Mucosa of rectum (tissue), 2 donors: Measurements from ENCODE around the gene TMIE.

ENCODE experiments used
- H3K27ac ChIP-seq, 2 donors: one replicate each; pipeline ENCODE4 v1.7.0; 2013; ENCODE audit warnings: inconsistent platforms in 2 of 2, low read depth in 2 of 2, low read length in 2 of 2
- H3K27me3 ChIP-seq, 2 donors: one replicate each; pipeline ENCODE4 v1.7.0; 2013; ENCODE audit warnings: low read length in 2 of 2; ENCODE audit not compliant: control insufficient read depth in 2 of 2, insufficient read depth in 2 of 2
- H3K36me3 ChIP-seq, 2 donors: one replicate each; pipeline ENCODE4 v1.7.0; 2013; ENCODE audit warnings: low read length in 2 of 2; ENCODE audit not compliant: control insufficient read depth in 2 of 2, insufficient read depth in 2 of 2
- H3K4me1 ChIP-seq, 2 donors: one replicate each; pipeline ENCODE4 v1.7.0; 2013; ENCODE audit warnings: low read length in 2 of 2, mild to moderate bottlenecking in 1 of 2; ENCODE audit not compliant: control insufficient read depth in 2 of 2, insufficient read depth in 2 of 2
- H3K4me3 ChIP-seq, 2 donors: one replicate each; pipeline ENCODE4 v1.7.0; 2013; ENCODE audit warnings: low read length in 2 of 2
- H3K9ac ChIP-seq, 2 donors: one replicate each; pipeline ENCODE4 v1.7.0; 2013; ENCODE audit warnings: low read length in 2 of 2, low read depth in 1 of 2, mild to moderate bottlenecking in 1 of 2
- H3K9me3 ChIP-seq, 2 donors: one replicate each; pipeline ENCODE4 v1.7.0; 2013; ENCODE audit warnings: low read length in 2 of 2; ENCODE audit not compliant: control insufficient read depth in 2 of 2
- donor health status: healthy.
- donor health status: Normal muscosa, but diverticular disease.

The TMIE gene

GRCh38 chr3:46708401-46709156 lies 7.4 kb downstream of the TMIE start:
- no peaks in the 10 kb centered on the region for H3K27me3 ChIP-seq
- no peaks in the 10 kb centered on the region for H3K4me1 ChIP-seq
- H3K9me3 ChIP-seq: no peaks in the 10 kb centered on the region
- H3K9ac ChIP-seq: no peak overlapping the region
- H3K36me3 ChIP-seq: no peaks in the 10 kb centered on the region
- H3K27ac ChIP-seq: no peak overlapping the region
- no peak overlapping the region for H3K4me3 ChIP-seq

DNA sequence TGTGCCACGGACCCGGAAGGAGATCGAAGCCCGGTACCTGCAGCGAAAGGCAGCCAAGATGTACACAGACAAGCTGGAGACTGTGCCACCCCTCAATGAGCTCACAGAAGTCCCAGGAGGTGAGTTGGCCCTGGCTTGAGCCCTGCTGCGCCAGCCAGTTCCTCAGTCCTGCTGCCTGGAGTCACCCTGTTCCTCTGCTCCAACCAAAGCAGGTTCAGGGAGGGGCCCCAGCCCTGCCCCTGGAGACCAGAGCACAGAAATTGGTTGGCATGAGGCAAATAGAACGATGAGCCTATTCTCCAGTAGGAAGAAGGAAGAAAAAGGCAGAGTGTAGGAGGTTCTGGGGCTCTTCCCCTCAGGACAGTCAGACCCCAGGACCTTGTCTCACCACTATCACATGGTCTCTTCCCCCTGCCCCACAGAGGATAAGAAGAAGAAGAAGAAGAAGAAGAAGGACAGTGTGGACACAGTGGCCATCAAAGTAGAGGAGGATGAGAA lies 8.0 kb downstream of the TMIE start:
- Histone ChIP-seq H3K27ac (no peak overlapping the region), H3K9me3 (no peaks in the 10 kb centered on the region), H3K9ac (no peak overlapping the region), H3K36me3 (no peaks in the 10 kb centered on the region), H3K4me1 (no peaks in the 10 kb centered on the region), H3K27me3 (no peaks in the 10 kb centered on the region), H3K4me3 (no peak overlapping the region)

GRCh38 chr3:46709721-46710120 lies 8.5 kb downstream of the TMIE start:
- Histone ChIP-seq H3K4me3 (no peak overlapping the region), H3K9me3 (no peaks in the 10 kb centered on the region), H3K27me3 (no peaks in the 10 kb centered on the region), H3K9ac (no peak overlapping the region), H3K4me1 (no peaks in the 10 kb centered on the region), H3K36me3 (no peaks in the 10 kb centered on the region), H3K27ac (no peak overlapping the region)

- H3K27me3 ChIP-seq: no peaks in the 10 kb centered on the region
- no peaks in the 10 kb centered on the region for H3K9me3 ChIP-seq
- H3K9ac ChIP-seq: no peak overlapping the region
- H3K36me3 ChIP-seq: no peaks in the 10 kb centered on the region
- H3K27ac ChIP-seq: no peak overlapping the region
- no peaks in the 10 kb centered on the region for H3K4me1 ChIP-seq
- no peak overlapping the region for H3K4me3 ChIP-seq
Observed at GRCh38 chr3:46710229-46710628, 9.0 kb downstream of the TMIE start.

DNA sequence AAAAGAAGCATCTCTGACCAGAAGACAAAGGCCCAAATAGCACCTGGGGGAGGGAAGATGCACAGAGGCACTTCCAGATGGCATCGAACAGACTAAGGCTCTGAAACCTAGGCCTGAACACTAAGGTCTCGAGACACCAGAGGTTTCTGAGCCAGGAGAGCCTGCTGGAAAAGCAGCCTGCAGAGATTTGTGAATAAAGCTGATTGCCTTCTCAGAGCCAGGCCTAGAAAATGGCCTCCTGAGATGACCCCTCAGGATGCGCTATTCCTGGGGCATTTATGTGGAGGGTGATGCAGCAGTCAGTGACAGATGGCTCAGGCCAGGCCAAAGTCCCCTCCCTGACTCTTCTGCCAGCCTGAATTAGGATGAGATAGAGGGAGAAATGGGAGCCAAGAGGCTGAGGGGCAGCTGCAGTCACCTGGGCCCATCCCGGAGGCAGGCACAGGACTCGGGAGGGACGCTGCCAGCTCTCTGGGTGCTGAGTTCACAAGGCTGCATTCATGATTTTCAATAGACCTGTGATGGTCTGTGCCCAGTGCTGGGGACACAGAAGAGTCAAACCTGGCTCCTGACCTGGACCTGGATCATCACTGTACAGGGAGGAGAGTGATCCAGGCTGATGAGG lies 9.6 kb downstream of the TMIE start:
- no peak overlapping the region for H3K27ac ChIP-seq
- H3K9me3 ChIP-seq: no peaks in the 10 kb centered on the region
- no peaks in the 10 kb centered on the region for H3K27me3 ChIP-seq
- no peak overlapping the region for H3K9ac ChIP-seq
- no peak overlapping the region for H3K4me3 ChIP-seq
- H3K4me1 ChIP-seq: no peaks in the 10 kb centered on the region
- no peaks in the 10 kb centered on the region for H3K36me3 ChIP-seq

- Histone ChIP-seq H3K27me3 (no peaks in the 10 kb centered on the region), H3K27ac (no peak overlapping the region), H3K4me1 (no peaks in the 10 kb centered on the region), H3K4me3 (no peak overlapping the region), H3K36me3 (no peaks in the 10 kb centered on the region), H3K9me3 (no peaks in the 10 kb centered on the region), H3K9ac (no peak overlapping the region)
Observed at GRCh38 chr3:46711305-46711704, 10.1 kb downstream of the TMIE start.

- Histone ChIP-seq H3K27ac (no peak overlapping the region), H3K9me3 (no peaks in the 10 kb centered on the region), H3K27me3 (no peaks in the 10 kb centered on the region), H3K4me3 (no peak overlapping the region), H3K4me1 (no peaks in the 10 kb centered on the region), H3K9ac (no peak overlapping the region), H3K36me3 (no peaks in the 10 kb centered on the region)
Observed at GRCh38 chr3:46711760-46712159, 10.6 kb downstream of the TMIE start.

- Histone ChIP-seq H3K4me1 (no peaks in the 10 kb centered on the region), H3K4me3 (no peak overlapping the region), H3K36me3 (no peaks in the 10 kb centered on the region), H3K9ac (no peak overlapping the region), H3K9me3 (no peaks in the 10 kb centered on the region), H3K27ac (no peak overlapping the region), H3K27me3 (no peaks in the 10 kb centered on the region)
Observed at GRCh38 chr3:46712191-46713049, 11.2 kb downstream of the TMIE start.

DNA sequence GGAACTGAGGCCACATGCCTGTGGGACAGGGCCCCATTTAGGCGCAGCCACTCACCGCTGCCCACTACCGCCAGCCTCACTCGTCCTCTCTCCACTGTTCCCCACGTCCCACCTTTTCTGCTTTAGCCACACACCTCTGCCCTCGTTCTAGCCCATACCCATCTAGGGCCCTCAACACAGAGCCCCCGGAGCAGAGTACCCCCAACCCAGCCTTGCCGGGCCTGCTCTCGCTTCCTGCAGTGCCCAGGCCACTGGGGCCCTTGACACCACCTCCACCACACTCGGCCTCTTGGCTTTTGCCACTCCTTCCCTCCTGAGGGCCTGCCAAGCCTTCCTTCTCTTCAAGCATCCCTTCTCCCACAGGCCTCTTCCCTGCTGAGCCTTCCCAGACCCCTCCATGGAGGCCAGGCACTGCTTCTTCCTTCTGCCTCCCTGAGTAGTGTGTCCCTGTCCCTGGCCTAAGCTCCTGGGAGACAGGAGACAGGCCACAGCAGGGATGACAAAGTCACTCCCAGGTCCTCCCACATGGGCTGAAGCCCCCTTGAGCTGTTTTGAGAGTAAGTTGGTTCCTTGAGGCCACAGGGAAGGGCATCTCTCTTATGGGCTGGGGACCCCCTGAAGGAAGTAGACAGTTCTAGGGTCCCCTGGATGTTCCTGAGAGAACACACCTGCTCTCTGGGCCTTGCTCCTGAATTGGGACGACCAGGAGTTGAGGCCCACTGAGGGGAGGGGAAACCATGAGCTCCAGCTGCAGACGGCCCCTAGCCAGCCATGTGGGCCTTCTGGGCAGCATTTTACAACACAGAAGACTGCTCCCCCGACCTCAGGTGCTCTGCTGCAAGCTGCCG lies 12.1 kb downstream of the TMIE start:
- Histone ChIP-seq H3K36me3 (no peaks in the 10 kb centered on the region), H3K9me3 (no peaks in the 10 kb centered on the region), H3K4me3 (no peak overlapping the region), H3K27ac (no peak overlapping the region), H3K27me3 (no peaks in the 10 kb centered on the region), H3K9ac (no peak overlapping the region), H3K4me1 (no peaks in the 10 kb centered on the region)
